HAP-1 (cell line): ENCODE results near the gene ACAD8.

Experiments
- DNase-seq, 2 experiments: peaks; one replicate each; pipeline ENCODE4 v3.0.0-alpha.2; 2016 to 2020; ENCODE audit warnings: low spot score in 2 of 2
- H3K27me3 ChIP-seq: fragments of 250-450 bp; sonication (Bioruptor Pico); 2 replicates; pipeline ENCODE4 v1.5.1; 2020; ENCODE audit warnings: low read depth, mild to moderate bottlenecking, moderate library complexity
- H3K36me3 ChIP-seq: fragments of 250-450 bp; sonication (Bioruptor Pico); replicated peaks from 2 replicates; pipeline ENCODE4 v1.5.1; 2020; ENCODE audit warnings: mild to moderate bottlenecking
- H3K4me1 ChIP-seq: fragments of 250-450 bp; sonication (Bioruptor Pico); 2 replicates; pipeline ENCODE4 v1.5.1; 2020; ENCODE audit warnings: mild to moderate bottlenecking
- H3K4me3 ChIP-seq: fragments of 250-450 bp; sonication (Bioruptor Pico); 2 replicates; pipeline ENCODE4 v1.5.1; 2020; ENCODE audit warnings: mild to moderate bottlenecking, moderate library complexity
- H3K9me3 ChIP-seq: fragments of 250-450 bp; sonication (Bioruptor Pico); 2 replicates; pipeline ENCODE4 v1.5.1; 2020; ENCODE audit warnings: mild to moderate bottlenecking, moderate library complexity
- in situ Hi-C: fragments of 300-500 bp; cut with MboI; formaldehyde crosslinking; loops from 3 replicates; pipeline ENCODE4 v1.14.3; 2020; ENCODE audit warnings: low sequenced_read_pairs, inconsistent platforms, mixed read lengths

ACAD8 gene

DNA sequence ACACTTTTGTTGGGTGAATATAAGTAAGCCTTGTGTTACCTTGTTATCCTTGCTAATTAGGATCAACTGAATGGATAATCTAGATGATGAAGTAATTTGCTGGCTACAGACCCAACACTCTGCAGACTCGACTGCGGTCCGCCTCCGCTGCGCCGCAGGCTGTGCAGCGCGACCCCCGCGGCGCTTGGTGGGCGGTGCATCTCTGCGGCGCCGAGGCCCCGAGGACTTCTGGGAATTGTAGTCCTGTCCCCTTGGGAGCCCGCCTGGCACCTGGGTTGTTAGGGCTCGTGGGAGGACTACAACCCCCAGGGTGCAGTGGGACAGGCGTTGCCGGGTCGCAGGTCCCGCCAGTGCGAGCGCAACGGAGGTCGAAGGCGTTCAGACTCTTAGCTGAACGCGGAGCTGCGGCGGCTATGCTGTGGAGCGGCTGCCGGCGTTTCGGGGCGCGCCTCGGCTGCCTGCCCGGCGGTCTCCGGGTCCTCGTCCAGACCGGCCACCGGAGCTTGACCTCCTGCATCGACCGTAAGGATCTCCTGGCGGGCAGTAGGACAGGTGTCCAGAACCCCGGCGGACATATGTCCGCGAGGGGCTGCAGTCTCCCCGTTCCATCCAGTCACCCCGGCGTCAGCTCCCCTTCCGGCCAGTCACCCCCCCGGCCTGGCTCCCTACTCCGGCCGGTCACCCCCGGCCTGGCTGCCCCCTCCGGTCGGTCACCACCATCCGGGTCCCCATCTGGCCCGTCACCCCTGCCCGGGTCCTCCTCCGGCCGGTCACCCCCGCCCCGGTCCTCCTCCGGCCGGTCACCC, at the start of gene ACAD8, which contains the start of gene THYN1:
TSS of gene ACAD8 (plus strand) at position 381 of the 806 bp plus-strand sequence. CDS start at position 414, 33 bp downstream.
TSS of gene THYN1 (minus strand) at position 165 of the 806 bp plus-strand sequence. CDS start 470 bp downstream, outside the sequence.
- in situ Hi-C loops, result no loop called here

GRCh38 chr11:134205729-134206128, 47.6 kb upstream of the ACAD8 start:
- Histone ChIP-seq H3K4me3 (no peak overlapping the region), H3K9me3 (no peaks in the 10 kb centered on the region), H3K4me1 (peaks cover 8% of the 10 kb centered on the region), H3K36me3 (peaks cover 92% of the 10 kb centered on the region), H3K27me3 (no peaks in the 10 kb centered on the region)
- in situ Hi-C loops, result no loop called here
- no peak for DNase-seq

More for the DNA sequence above, at the start of gene ACAD8, which contains the start of gene THYN1:
- Histone ChIP-seq H3K27me3 (no peaks in the 10 kb centered on the region), H3K9me3 (no peaks in the 10 kb centered on the region), H3K4me1 (peaks cover 20% of the 10 kb centered on the region), H3K4me3 (peak within 1 kb of the TSS; percentile 78), H3K36me3 (peaks cover 22% of the 10 kb centered on the region)
- peak; percentile 96 to 98 for DNase-seq

GRCh38 chr11:134206185-134206584, 47.2 kb upstream of the ACAD8 start:
- Histone ChIP-seq H3K27me3 (no peaks in the 10 kb centered on the region), H3K4me3 (no peak overlapping the region), H3K4me1 (peaks cover 11% of the 10 kb centered on the region), H3K9me3 (no peaks in the 10 kb centered on the region), H3K36me3 (peaks cover 93% of the 10 kb centered on the region)
- in situ Hi-C loops, result no loop called here
- DNase-seq, result no peak

GRCh38 chr11:134207538-134208239, 45.7 kb upstream of the ACAD8 start:
- DNase-seq, result peak in 1 of 2 experiments; percentile 75
- H3K27me3 ChIP-seq, result no peaks in the 10 kb centered on the region
- in situ Hi-C loops, result no loop called here

GRCh38 chr11:134215836-134216235, 37.5 kb upstream of the ACAD8 start:
- in situ Hi-C loops, result no loop called here
- Histone ChIP-seq H3K4me1 (peaks cover 2% of the 10 kb centered on the region; the same call in 1 of the 2 replicates), H3K27me3 (no peaks in the 10 kb centered on the region), H3K36me3 (peaks cover 73% of the 10 kb centered on the region), H3K4me3 (no peak overlapping the region), H3K9me3 (no peaks in the 10 kb centered on the region)
- DNase-seq, result no peak

More at GRCh38 chr11:134207538-134208239, 45.7 kb upstream of the ACAD8 start:
- no peak overlapping the region for H3K4me3 ChIP-seq
- H3K9me3 ChIP-seq, result no peaks in the 10 kb centered on the region
- peaks cover 89% of the 10 kb centered on the region for H3K36me3 ChIP-seq
- H3K4me1 ChIP-seq, result peaks cover 11% of the 10 kb centered on the region

DNA sequence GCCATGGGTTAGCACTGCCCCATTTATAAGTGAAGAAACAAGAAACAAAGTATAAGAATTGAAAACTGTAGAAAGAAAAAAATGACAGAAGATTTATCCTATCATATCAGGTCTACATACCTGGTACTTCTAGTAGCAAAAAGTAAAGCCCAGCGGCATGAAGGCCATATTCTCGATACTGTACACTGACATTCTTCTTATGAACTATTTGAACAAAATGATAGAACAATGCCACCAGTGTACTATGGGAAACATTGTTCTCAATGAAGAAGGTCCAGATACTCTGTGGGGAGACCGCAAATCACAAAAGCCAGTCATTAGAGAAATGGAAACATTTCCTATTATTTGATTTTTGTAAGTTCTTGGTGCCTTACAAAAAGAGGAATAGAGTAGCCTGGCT, 36.6 kb upstream of the ACAD8 start:
- Histone ChIP-seq H3K9me3 (no peaks in the 10 kb centered on the region), H3K36me3 (peaks cover 66% of the 10 kb centered on the region), H3K4me3 (no peak overlapping the region), H3K27me3 (no peaks in the 10 kb centered on the region), H3K4me1 (no peaks in the 10 kb centered on the region; the same call in 1 of the 2 replicates)
- DNase-seq, result no peak
- in situ Hi-C loops, result no loop called here

DNA sequence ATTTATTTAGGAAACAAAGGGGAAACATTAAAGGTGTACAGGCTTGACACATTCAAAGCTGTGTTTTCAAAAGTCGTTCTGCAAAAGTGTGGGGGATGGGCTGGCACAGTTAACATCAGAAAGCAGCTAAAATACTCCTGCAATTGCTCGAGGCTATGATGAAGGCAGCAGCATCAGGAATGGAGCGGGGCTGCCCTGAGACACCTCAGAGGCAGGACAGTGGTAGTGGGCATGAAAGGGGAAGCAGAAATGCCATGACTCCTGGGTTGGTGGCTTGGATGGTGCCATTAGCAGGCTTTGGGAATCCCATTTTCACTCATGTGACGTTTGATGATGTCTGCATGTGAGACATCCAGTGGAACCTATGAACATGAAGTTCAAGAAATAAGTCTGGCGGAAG, 30.2 kb upstream of the ACAD8 start:
- peaks cover 23% of the 10 kb centered on the region for H3K4me1 ChIP-seq
- peak; percentile 16 to 48 for DNase-seq
- no peaks in the 10 kb centered on the region for H3K27me3 ChIP-seq
- no peaks in the 10 kb centered on the region for H3K9me3 ChIP-seq
- in situ Hi-C loops, result no loop called here
- peak overlapping the region; percentile 62 for H3K4me3 ChIP-seq
- peaks cover 27% of the 10 kb centered on the region for H3K36me3 ChIP-seq

DNA sequence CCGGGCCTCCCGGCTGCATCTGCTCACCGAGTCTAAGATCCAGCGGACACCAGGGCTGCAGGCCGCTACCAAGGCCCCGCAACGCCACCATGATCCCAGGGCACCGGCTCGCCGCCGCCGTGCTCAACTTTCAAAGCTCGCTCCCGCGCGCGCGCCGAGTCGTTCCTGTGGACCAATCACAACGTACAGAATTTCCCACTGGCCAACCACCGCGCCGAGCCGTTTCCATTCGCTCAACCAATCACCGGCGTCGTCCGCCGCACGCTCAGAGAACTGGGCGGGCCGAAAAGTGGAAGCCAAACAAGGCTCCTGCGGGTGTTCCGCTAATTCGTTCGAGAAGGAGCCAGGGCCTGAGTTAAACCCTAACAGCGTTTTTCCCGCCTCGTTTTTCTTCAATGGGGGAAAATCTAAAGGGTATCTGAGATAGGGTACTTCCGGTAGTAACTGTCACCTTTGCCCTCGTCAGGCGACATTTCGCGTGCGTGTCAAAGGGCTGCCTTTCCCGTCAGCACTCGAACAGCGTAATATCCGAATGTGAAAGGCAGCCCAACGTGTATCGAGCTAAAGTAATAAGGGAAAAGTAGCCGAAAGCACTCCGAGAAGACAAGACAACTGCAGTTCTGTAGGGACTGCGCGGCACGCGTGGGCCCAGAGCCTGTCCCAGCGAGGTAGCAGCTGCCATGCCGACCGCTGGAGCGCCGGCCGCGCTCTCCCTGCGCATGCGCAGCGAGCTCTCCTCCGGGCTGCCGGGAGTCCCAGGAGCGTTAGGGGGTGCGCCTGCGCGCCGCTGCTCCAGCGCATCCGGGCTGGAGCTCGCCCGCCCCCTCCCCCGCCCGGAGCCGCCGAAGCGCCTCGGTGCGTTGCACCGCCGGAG, 29.3 kb upstream of the ACAD8 start, which contains the start of the genes NCAPD3 and VPS26B:
TSS of gene NCAPD3 (minus strand) at position 132 of the 874 bp plus-strand sequence. CDS start at position 91, 41 bp downstream.
TSS of gene VPS26B (plus strand) at position 836 of the 874 bp plus-strand sequence. CDS start 452 bp downstream, outside the sequence.
- H3K4me1 ChIP-seq, result peaks cover 23% of the 10 kb centered on the region
- DNase-seq, result peak; percentile 94 to 98
- no peaks in the 10 kb centered on the region for H3K9me3 ChIP-seq
- peaks cover 18% of the 10 kb centered on the region for H3K36me3 ChIP-seq
- H3K4me3 ChIP-seq, result peak within 1 kb of the TSS; percentile 62
- in situ Hi-C loops, result no loop called here
- no peaks in the 10 kb centered on the region for H3K27me3 ChIP-seq

DNA sequence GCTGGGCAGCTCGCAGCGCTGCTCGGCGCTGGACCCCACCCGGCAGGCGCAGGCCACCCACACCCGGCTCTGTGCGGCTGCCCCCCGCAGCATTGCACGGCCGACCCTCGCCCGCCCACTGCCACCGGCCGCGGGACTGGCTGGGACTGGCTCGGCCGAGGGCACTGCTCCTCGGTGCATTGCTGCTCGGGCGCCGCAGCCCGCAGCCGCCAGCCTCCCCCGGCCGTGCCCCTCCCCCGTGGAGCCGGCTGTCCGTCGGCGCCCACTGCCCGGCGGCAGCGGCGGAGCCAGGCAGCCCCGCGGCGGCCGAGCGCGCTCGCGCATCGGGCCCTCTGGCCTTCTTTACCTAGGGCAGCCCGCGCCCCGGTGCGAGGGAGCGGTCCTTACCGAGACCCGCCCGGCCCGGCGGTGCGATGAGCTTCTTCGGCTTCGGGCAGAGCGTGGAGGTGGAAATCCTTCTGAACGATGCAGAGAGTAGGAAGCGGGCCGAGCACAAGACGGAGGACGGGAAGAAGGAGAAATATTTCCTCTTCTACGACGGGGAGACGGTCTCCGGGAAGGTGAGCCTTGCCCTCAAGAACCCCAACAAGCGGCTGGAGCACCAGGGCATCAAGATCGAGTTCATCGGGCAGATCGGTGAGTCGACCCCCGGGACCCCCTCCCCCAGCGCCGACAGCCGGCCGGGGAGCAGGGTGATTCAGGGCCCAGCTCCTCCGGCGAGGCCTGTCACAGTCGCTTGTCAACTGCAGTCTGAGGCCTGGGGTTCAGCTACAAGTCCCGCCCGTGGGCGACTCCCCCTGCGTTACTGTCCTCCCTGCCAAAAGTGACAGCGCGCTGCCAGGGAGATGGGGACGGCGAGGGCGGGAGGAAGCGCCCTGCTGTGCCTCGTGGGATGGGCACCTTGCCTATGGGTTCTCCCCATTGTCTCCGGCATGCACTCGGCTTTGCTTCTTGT, 28.4 kb upstream of the ACAD8 start:
- peak; percentile 15 to 65 for DNase-seq
- Histone ChIP-seq H3K9me3 (no peaks in the 10 kb centered on the region), H3K36me3 (peaks cover 9% of the 10 kb centered on the region), H3K27me3 (no peaks in the 10 kb centered on the region), H3K4me3 (peak overlapping the region; percentile 62), H3K4me1 (peaks cover 23% of the 10 kb centered on the region)
- in situ Hi-C loops, result no loop called here

- DNase-seq, result no peak
- in situ Hi-C loops, result no loop called here
- Histone ChIP-seq H3K36me3 (peaks cover 4% of the 10 kb centered on the region), H3K4me3 (no peak overlapping the region), H3K4me1 (peaks cover 23% of the 10 kb centered on the region), H3K9me3 (no peaks in the 10 kb centered on the region), H3K27me3 (no peaks in the 10 kb centered on the region)
Measured at GRCh38 chr11:134226806-134227325, 26.5 kb upstream of the ACAD8 start.

GRCh38 chr11:134228625-134229024, 24.7 kb upstream of the ACAD8 start:
- H3K9me3 ChIP-seq, result no peaks in the 10 kb centered on the region
- H3K36me3 ChIP-seq, result peaks cover 4% of the 10 kb centered on the region; the same call in 1 of the 2 replicates
- in situ Hi-C loops, result no loop called here
- H3K4me3 ChIP-seq, result no peak overlapping the region
- no peak for DNase-seq
- H3K27me3 ChIP-seq, result no peaks in the 10 kb centered on the region
- H3K4me1 ChIP-seq, result peaks cover 10% of the 10 kb centered on the region
